HG03108 (cell line): Measurements from ENCODE around the gene TEKT5.
"Not testable (repeated sequence)": the region's sequence is repeated elsewhere in the genome, so short reads cannot be mapped to it uniquely, and the experiment has no call there.

Experiments
- ATAC-seq: cut with Tn5 transposase; IDR thresholded peaks from one replicate; pipeline ENCODE4 v1.9.1; 2021; ENCODE audit warnings: moderate library complexity; ENCODE audit not compliant: unreplicated experiment

Gene TEKT5

GRCh38 chr16:10694830-10695229 lies at the start of gene TEKT5:
Gene TEKT5, minus strand, starts transcription at chr16:10694930. Its CDS starts 57 bp downstream, at chr16:10694873.
- no peak for ATAC-seq

DNA sequence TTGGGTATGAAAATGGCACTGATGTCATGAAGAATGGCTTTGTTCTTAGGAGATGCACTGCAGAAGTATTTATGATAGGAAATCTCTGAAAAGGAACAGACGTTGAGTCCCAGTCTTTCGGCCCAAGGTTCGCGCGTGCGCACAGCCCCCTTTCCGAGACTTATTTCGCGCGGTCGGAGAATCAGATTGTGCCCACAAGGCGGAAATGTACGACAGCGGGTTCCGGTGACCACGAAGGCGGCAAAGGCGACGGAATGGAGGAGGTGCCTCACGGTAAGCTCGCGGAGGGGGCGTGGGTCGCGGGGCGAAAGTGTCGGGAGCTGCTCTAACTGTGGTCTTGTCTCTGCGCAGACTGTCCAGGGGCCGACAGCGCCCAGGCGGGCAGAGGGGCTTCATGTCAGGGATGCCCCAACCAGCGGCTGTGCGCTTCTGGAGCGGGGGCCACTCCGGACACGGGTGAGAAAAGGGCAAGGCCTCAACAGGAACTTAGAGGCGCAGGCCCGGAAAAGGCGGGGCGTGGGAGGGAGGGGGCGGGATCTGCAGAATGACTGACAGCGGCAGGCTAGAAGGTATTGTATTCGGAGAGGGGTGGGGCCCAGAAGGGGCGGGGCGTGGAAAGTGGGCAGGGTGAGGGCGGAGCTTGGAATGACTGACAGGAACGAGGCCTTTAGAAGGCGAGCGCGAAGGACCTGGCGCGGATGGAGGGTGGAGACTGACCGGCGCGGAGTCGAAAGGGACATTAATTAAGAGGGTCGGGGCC lies 49.1 kb upstream of the TEKT5 start, which contains the start of gene NUBP1:
Gene NUBP1, plus strand, starts transcription at position 233 of the 760 bp plus-strand sequence. Its CDS starts 22 bp downstream, at position 255.
- peak; percentile 76 for ATAC-seq

DNA sequence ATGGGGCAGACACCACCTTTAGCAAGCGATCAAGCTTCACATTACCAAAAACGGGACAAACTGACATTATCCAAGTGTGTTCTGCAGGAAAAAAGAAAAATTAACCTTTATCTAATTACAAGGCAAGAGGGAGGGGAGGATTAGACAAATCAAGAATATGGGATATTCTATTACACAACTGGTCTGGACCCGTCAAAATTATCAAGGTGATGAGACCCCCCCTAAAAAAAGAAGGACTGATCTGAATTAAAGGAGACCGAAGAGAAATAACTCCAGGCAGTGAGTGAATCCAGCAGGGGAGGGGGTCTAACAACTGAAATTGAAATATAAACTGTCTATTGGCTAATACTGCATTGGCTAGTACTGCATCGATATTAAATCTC lies 48.5 kb upstream of the TEKT5 start:
- ATAC-seq: no peak

GRCh38 chr16:10741844-10742243 lies 47.1 kb upstream of the TEKT5 start:
- no peak for ATAC-seq

GRCh38 chr16:10741249-10741648 lies 46.5 kb upstream of the TEKT5 start:
- ATAC-seq: not testable (repeated sequence)

DNA sequence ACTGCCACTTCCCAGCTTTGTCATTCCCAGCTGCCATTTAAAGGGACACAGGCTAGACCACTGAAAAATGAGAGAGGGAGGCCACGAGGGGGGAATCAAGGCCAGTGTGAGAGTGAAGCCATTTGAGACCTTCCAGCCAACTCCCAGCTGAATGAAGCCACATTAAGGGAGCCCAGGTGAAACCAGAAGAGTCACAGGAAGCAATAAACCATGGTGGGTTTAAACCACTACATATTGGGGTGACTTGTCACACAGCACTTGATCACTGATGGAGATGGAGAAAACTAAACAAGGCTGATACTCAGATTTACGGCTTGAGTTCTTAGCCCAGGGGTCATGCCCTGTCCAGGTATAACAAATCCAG lies 46.1 kb upstream of the TEKT5 start:
- no peak for ATAC-seq

GRCh38 chr16:10740000-10740844 lies 45.5 kb upstream of the TEKT5 start:
- no peak for ATAC-seq

DNA sequence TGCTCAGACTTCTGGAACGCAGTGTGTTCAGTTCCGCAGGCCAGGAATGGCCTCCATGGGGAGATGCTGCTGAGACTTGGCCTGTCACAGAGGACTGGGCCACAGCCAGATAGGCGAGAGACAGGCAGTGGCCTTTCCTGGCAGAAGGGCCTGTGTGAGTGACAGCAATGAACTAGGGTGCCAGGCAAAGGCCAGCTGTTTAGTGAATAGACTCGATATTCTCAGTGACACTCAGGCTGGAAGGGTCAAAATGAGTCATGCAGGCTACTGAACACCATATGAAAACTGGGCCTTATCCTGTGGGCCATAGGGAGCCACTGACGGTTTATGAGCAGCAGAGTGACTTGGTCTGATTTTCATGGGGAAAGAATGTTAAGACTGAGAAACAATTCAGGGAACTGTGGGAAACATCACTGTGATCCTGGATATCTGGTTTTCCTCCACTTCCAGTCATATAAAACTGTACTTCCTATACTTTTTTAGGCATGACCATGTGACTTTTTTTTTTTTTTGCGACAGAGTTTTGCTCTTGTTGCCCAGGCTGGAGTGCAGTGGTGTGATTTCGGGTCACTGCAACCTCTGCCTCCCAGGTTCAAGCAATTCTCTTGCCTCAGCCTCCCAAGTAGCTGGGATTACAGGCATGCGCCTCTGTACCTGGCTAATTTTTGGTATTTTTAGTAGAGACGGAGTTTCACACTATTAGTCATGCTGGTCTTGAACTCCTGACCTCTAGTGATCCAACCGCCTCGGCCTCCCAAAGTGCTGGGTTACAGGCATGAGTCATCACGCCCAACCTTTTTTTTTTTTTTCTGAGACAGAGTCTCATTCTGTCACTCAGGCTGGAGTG lies 43.7 kb upstream of the TEKT5 start:
- ATAC-seq: peak; percentile 75

DNA sequence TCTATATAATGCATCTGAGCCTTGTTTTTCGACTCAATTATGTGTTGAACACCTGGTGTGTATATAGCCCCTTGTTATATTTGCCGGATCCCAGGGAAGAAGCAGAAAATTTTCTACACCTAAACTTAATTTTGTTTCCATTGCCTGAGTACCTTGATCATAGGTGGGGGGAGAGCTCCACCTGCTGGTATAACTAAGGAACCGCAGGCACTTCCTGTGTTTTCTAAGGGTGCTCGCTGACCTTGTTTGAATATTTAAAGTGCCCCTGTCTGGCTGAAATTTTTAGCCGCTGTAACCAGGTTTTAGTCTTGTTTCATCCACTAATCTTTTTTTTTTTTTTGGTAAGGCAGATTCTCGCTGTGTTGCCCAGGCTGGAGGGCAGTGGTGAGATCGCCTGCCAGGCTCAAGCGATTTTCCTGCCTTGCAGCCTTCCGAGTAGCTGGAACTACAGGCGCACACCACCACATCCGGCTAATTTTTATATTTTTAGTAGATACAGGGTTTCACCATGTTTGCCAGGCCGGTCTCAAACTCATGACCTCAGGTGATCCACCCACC lies 42.4 kb upstream of the TEKT5 start:
- no peak for ATAC-seq

DNA sequence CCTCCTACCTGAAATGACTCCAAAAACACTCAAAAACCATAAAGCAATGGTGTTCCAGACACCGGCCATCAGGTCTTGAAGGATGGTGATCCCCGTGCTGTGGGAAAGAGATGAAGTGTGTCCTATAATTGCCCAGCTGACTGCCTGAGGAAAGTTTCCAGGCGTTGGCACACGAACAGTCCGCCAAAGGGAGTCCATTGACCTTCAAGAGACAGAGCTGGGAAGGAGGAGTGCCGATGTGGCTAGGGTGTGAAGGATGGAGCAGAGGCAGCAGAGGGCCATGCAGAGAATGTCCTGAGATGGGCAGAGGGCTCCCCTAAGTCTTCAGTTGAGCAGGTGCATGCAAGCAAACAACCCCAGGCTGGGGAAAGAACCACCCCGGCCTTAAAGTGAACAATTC lies 37.1 kb upstream of the TEKT5 start:
- ATAC-seq: no peak

GRCh38 chr16:10729104-10730048 lies 34.6 kb upstream of the TEKT5 start:
- no peak for ATAC-seq

DNA sequence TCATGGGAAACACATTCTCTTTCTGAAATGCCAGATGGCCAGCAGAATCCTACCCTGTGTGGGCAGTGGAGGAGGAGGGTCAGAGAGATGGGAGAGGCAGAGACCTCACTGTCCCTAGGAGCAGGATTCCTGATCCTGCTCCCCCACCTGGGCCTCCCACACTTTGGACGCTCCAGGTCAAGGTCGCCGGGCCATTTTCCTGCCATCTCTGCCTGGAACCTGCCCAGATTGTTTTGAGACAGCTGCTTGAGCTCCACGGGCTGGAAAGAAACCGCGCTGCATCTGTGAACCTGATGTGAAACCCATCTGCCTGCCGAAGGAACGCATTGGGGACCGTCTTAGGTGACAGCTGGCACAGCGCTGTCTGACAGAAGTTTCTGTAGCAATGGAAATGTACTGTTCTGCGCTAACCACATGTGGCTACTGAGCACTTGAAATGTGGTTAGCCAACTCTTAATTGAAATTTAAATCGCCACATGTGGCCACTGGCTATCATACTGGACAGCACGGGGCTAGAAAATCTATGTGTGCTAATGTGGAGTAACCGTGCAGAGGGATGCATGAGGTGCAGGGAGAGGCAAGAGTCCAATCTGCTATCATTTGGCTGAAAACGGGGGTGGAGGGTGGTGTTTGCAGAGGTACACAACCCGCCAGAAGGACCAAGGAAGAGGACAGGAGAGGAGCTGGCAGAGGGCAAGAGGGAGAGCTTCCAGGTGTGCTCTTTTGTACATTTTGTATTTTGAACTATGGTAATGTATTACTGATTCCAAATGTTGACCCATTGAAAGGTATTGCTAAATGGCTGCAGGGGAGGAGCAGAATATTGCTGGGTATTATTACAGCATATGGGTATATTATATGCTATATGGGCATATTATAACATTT lies 33.5 kb upstream of the TEKT5 start:
- no peak for ATAC-seq

DNA sequence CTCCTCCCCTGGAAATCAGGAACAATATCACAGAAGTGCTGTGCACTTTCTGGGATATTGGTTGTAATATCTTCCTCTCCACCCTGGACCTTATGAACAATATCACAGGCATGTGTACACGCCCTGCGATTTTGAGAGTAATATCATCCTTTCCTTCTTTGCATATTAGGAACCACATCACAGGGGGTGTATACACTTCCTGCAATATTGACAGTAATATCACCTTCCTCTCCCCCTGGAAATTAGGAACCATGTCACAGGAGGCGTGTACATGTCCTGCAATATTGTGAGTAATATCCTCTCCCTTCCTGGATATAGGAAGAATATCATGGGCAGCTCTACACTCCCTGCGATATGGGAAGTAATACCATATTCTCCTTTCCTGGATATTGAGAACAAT lies 14.2 kb upstream of the TEKT5 start:
- ATAC-seq: no peak

DNA sequence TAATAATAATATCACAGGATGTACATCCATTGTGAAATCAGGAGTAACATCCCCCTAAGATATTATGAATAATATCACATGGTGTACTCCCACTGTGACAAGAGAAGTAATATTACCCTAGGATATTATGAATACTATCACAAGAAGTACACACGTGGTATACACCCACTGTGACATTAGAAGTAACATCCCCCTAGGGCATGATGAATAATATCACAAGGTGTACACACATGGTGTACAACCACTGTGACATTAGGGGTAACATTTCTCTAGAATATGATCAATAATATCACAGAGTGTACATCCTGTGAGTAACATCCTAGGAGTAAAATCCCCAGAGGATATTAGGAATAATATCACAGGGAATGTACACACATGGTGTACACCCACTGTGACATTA lies 5.0 kb upstream of the TEKT5 start:
- ATAC-seq: no peak

- ATAC-seq: no peak
Measured at GRCh38 chr16:10694306-10694705, 424 bp downstream of the TEKT5 start.

GRCh38 chr16:10693889-10694288 lies 841 bp downstream of the TEKT5 start:
- ATAC-seq: no peak

DNA sequence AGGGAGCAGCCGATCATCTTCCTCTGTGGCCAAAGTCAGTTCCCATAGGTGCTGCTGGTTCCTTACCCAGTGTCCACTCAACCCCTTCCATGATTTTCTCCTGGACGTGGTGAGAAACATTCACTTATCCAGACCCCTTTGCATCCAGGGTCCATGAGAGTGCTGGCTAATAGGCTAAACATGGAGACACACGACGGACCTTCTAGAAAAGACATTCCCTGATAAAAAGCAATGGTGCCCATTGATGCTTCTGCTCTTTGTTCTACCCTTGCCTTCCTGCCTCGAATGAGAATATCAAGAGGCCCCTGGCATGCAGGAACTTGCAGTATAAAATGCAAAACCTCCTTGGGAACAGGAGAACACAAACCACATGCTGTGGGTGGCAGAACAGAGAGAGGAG lies 2.3 kb downstream of the TEKT5 start:
- no peak for ATAC-seq

DNA sequence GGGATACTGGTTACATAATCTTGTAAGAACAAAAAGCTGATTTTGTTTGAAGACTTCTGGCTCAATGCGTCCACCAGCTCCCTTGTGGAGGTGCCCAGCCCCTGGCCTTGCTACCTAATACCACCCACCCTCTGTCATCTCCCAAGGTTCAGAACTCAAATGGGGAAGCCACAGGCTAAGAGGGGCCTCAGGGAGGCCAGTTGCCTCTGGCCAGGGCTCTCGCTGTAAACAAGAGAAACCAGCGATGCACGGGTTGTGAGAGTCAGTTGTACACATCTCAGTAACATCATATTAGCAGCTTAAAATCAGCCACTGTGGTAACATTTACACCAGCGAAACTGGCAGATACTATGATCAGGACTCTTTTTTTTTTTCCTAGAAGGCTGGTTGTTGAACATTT lies 6.0 kb downstream of the TEKT5 start:
- no peak for ATAC-seq

GRCh38 chr16:10688291-10688690 lies 6.4 kb downstream of the TEKT5 start:
- ATAC-seq: no peak
